Measurements from ENCODE around the gene SEC31B. TPM values are rescaled to one million over a fixed set of nuclear protein-coding genes. Genes with fewer than 3 reads are reported as not detected.

The SEC31B gene
- polyA plus RNA-seq (ENCODE audit: insufficient read length in 4 of 4) = 10 to 100 TPM; 13.0 to 20.9 (median 14.9) TPM

- peak in 1 of 4 donors; percentile 32 for DNase-seq (ENCODE audit: low read depth in 4 of 4, low spot score in 3 of 4)
Observed at GRCh38 chr10:100519311-100520051, at the start of gene SEC31B. TSS of gene SEC31B (minus strand) at chr10:100519861. CDS start at chr10:100516952, 2,909 bp downstream.

GRCh38 chr10:100568912-100569311, 49.3 kb upstream of the SEC31B start:
- DNase-seq (ENCODE audit: low read depth in 4 of 4, low spot score in 3 of 4) = no peak

GRCh38 chr10:100567826-100568225, 48.2 kb upstream of the SEC31B start:
- DNase-seq (ENCODE audit: low read depth in 4 of 4, low spot score in 3 of 4) = no peak

DNA sequence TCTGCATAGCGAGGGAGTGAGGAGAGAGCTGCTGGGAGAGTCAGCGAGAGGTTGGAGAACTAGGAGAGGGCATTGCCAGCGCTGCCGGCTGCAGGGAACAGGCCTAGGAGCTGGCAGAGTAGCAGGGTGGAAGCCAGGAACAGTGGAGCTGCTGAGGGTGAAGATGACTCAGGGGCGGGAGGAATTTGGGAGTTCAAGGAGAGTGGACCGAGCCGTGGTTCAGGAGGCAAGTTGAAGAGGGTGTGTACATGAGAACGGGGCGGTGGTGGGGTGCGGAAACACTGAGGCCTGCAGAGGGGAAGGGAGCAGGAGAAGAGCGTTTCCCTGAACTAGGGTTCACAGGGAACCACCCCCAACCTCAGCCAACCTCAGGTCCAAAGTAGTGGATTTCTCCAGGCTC, 47.6 kb upstream of the SEC31B start:
- no peak for DNase-seq (ENCODE audit: low read depth in 4 of 4, low spot score in 3 of 4)

- DNase-seq (ENCODE audit: low read depth in 4 of 4, low spot score in 3 of 4) = no peak
Observed at GRCh38 chr10:100566561-100566960, 46.9 kb upstream of the SEC31B start.

DNA sequence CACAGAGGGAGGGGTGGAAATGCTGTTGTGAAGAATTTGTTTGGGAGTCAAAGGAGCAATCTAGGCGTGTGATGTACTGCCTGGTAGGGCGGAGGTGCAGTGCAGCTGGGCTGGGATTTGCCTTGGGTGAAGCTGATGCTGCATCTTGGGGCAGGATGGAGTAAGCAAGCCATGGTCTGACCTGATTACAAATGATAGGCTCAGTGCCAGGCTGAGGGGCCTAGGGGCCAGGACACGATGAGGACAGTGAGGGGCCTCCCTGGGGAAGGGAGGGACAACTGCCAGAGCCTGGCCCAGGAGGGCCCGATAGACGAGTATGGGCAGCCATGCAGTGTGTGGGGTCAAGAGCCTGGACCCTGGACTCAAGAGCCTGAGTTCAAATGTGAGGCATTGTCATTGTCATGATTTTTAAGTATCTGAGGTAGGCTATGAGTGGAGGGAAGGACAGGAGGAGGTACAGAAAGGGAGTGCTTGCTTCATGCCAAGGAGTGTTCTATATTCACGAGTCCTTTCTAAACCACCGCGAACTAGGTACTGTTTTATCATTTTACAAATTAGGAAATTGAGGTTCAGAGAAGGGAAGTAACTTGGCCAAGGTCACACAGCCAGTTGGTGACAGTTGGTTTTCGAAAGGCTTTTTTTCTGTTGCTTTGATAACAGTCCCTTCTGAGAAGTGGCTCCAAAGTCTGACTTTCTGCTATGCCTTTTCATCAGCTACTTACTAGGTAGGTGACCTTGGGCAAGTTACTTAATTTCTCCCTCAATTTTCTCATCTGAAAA, 45.7 kb upstream of the SEC31B start:
- no peak for DNase-seq (ENCODE audit: low read depth in 4 of 4, low spot score in 3 of 4)

- DNase-seq (ENCODE audit: low read depth in 4 of 4, low spot score in 3 of 4) = peak; percentile 69 to 81 (median 72)
Observed at GRCh38 chr10:100562008-100562672, 42.5 kb upstream of the SEC31B start.

- DNase-seq (ENCODE audit: low read depth in 4 of 4, low spot score in 3 of 4) = no peak
Observed at GRCh38 chr10:100561005-100561404, 41.3 kb upstream of the SEC31B start.

DNA sequence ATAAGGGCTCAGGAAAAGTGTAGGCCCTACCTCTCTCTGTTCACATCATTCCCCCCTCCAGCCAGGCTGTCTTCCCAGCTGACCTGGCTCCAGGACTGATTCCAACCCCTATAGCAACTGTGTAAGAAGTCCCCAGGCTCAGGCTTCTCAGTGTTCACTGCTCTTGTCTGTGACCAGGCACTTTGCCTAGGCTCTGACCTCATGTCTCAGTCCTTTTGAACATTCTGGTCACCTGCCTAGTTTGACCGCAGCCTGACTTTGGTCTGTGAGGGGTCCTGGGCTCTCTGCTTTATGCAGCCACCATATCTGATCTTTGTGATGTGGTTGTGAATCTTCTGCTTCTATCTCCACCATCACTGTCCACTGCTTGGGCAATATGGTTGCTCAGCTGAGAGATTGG, 40.6 kb upstream of the SEC31B start:
- DNase-seq (ENCODE audit: low read depth in 4 of 4, low spot score in 3 of 4) = no peak

DNA sequence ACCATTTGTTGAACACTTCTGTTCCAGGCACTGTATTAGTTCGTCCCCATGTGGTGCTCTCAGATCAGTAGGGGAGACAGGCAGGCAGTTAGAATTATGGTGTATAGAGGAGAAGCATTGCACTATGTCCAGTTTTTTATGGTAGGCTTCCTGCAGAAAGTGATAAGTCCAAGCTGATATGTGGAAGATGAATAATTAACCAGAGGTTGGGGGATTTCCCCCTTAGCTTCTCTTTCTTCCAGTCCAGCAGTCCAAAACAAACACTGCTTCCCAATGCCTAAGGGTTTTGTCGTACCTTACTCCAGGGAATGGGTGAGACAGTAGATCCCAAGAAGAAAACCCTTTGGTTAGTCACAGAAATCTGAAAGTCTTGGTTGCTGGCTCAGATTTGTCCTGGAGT, 35.2 kb upstream of the SEC31B start:
- no peak for DNase-seq (ENCODE audit: low read depth in 4 of 4, low spot score in 3 of 4)

DNA sequence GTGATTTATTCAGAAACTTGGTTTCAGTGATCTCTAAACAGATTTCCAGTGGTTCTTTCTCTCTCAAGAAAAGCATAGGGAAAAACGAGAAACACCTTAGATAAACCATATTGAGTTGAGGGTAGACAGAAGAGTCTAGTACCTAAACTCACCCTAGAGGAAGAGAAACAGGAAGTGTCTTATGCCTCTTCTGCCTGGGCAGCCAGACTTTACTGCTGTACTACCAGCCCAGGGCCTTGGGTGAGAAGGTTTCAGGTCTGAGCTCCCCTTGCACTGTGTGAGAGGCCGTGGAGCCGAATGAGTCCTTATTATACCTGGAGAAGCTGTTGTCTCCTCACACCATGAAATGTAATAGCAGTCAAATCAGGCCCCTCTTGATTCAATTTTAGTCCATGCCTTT, 34.3 kb upstream of the SEC31B start:
- DNase-seq (ENCODE audit: low read depth in 4 of 4, low spot score in 3 of 4) = no peak

- no peak for DNase-seq (ENCODE audit: low read depth in 4 of 4, low spot score in 3 of 4)
Observed at GRCh38 chr10:100551738-100552137, 32.1 kb upstream of the SEC31B start.

DNA sequence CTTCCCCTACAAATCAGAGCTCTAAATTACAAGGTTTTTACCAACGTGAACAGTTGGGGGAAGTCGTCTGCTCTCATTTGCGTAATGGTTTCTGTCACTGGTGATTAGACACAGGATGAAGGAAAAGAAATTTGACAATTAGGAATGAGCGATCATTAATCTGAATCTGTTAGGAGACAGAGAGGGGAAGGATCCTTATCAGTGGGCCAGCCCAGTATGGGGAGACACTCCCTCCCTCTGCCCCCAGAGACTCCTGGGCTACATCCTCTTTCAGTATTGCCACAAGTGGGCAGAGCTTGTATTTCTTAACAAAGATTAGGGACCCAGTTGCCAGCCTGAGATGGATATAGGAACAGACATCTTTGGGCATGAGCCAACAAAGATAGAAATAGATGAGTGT, 31.5 kb upstream of the SEC31B start:
- DNase-seq (ENCODE audit: low read depth in 4 of 4, low spot score in 3 of 4) = no peak

GRCh38 chr10:100544950-100545349, 25.3 kb upstream of the SEC31B start:
- DNase-seq (ENCODE audit: low read depth in 4 of 4, low spot score in 3 of 4) = no peak

DNA sequence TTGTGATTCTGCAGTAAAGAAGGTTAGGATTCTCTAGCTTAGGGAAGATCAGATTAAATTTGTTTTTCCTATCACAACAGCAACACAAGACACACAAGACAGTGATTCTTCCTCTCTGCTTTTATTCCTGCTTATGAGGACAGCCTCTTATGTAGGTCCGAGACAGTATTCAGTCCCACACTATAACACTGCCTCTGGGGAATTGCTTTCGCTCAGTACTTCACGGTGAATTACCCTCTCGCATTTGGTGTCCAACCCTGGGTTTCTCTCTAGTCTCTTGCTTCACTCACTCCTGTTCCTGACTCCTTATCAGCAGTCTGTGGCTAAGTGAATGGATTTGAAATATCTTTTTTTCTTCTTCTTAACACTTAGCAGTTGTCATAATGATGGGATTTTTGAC, 17.8 kb upstream of the SEC31B start:
- DNase-seq (ENCODE audit: low read depth in 4 of 4, low spot score in 3 of 4) = no peak

- peak; percentile 78 to 93 (median 89) for DNase-seq (ENCODE audit: low read depth in 4 of 4, low spot score in 3 of 4)
Observed at GRCh38 chr10:100535715-100536353, 16.2 kb upstream of the SEC31B start, which contains the start of gene HIF1AN. TSS of gene HIF1AN (plus strand) at chr10:100535943. CDS start at chr10:100535959, 16 bp downstream.

GRCh38 chr10:100535338-100535714, 15.7 kb upstream of the SEC31B start:
- DNase-seq (ENCODE audit: low read depth in 4 of 4, low spot score in 3 of 4) = no peak

DNA sequence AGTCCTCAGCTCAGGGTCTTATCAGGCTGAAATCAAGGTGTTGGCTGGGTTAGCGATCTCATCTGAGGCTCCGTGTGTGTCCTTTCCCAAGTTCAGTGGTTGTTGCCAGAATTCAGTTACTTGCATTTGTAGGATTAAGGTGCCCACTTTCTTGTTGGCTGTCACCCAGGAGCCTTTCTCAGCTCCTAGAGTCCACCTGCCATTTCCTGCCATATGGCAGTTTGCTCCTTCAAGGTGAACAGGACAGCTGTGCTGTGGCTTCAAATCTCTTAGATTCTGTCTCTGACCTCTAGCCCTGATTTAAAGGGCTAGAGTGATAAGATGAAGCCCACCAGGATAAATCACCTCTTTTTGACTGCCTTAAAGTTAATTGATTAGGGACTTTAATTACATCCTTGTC, 15.1 kb upstream of the SEC31B start:
- DNase-seq (ENCODE audit: low read depth in 4 of 4, low spot score in 3 of 4) = no peak

DNA sequence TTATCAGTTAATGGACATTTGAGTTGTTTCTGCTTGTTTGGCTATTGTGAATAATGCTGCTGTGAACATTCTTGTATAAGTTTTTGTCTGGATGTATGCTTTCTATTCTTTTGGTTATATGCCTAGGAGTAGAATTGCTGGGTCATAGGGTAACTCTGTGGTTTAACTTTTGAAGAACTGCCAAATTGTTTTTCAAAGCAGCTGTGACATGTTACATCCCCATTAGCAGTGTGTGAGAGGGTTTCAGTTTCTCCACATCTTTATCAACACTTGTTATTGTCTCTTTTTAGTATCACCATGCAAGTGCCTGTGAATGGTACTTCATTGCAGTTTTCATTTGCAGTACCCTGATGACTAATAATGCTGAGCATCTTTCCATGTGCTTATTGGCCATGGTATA, 12.1 kb upstream of the SEC31B start:
- no peak for DNase-seq (ENCODE audit: low read depth in 4 of 4, low spot score in 3 of 4)

DNA sequence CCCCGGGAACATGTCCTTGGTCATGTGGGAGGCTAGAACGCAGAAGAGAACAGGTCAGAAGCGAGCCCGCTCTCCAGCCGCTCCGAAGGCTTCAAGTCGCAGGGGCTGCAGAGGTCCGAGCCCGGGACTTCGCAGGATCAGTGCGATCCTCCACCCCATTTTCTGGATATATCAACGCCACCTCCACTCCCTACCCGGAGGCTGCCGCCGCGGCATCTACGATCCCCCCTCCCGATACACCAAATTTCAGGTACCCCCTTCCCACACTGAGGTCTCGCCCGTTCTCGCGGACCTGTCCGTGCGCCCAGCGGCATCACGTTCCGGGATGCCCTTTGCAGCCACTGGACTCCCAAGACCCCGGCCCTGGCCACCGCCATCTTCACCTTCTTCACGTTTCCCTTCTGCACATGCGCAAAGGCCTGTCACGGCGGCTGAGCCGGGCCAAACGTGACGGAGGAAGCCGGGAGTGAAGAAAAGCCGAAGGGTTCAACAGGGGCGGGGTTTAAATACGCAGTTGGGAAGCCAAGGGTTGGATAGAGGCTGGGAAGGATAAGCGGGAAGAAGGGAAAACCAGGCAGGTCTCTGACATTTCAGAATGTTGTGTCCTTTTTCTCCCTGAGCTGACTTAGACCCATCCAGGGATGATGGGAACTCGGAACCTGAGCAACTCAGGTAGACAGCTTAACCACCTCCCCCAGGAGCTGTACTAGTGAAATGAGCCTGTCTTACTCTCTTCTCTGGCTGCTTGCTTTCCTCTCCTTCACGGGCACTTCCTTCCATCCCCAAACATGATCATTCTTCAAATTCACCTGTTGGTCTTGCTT, 10.0 kb upstream of the SEC31B start, which contains the start of gene NDUFB8:
TSS of gene NDUFB8 (minus strand) at position 397 of the 824 bp plus-strand sequence. CDS start at position 377, 20 bp downstream.
- peak; percentile 84 to 90 (median 87) for DNase-seq (ENCODE audit: low read depth in 4 of 4, low spot score in 3 of 4)
